GM23338 (cell line): ENCODE measurements around the gene SMYD3. TPM values are rescaled to one million over a fixed set of nuclear protein-coding genes. Genes with fewer than 3 reads are reported as not detected.

ENCODE experiments used
- ATAC-seq: fragments of 200-7000 bp; cut with Tn5 transposase; 3 replicates; pipeline ENCODE4 v1.9.1; 2020
- DNase-seq: peaks from one replicate; pipeline ENCODE4 v3.0.0-alpha.2; 2015; ENCODE audit warnings: low spot score
- H2AFZ ChIP-seq: fragments of 200-600 bp; sonication (generic); 2 replicates; pipeline ENCODE4 v1.8.0; 2016; ENCODE audit warnings: antibody characterized with exemption, mild to moderate bottlenecking, moderate library complexity
- H3F3A ChIP-seq: fragments of 200-600 bp; sonication (generic); replicated peaks from 2 replicates; pipeline ENCODE4 v1.8.0; 2017; ENCODE audit warnings: antibody characterized with exemption, mixed run types, low read depth
- H3K27ac ChIP-seq: fragments of 200-600 bp; sonication (generic); 2 replicates; pipeline ENCODE4 v1.6.1; 2016; ENCODE audit warnings: low read depth
- H3K27me3 ChIP-seq: fragments of 200-600 bp; sonication (generic); 2 replicates; pipeline ENCODE4 v1.8.0; 2016; ENCODE audit warnings: mild to moderate bottlenecking, mixed run types, moderate library complexity; ENCODE audit not compliant: insufficient read depth
- H3K36me3 ChIP-seq: fragments of 200-600 bp; sonication (generic); 2 replicates; pipeline ENCODE4 v1.8.0; 2016; ENCODE audit warnings: mild to moderate bottlenecking; ENCODE audit not compliant: insufficient read depth
- H3K4me1 ChIP-seq: fragments of 200-600 bp; sonication (generic); 2 replicates; pipeline ENCODE4 v1.8.0; 2016; ENCODE audit warnings: mild to moderate bottlenecking, moderate library complexity; ENCODE audit not compliant: insufficient read depth
- H3K4me2 ChIP-seq: fragments of 200-600 bp; sonication (generic); 2 replicates; pipeline ENCODE4 v1.7.1; 2017; ENCODE audit warnings: mixed run types
- H3K4me3 ChIP-seq: fragments of 200-600 bp; sonication (generic); 2 replicates; pipeline ENCODE4 v1.6.1; 2016; ENCODE audit warnings: mixed run types
- H3K79me2 ChIP-seq: fragments of 200-600 bp; sonication (generic); replicated peaks from 2 replicates; pipeline ENCODE4 v1.8.0; 2017; ENCODE audit warnings: mild to moderate bottlenecking; ENCODE audit not compliant: insufficient read depth
- H3K9me2 ChIP-seq: fragments of 200-600 bp; sonication (generic); 2 replicates; pipeline ENCODE4 v1.8.0; 2017; ENCODE audit not compliant: insufficient read depth
- H4K20me1 ChIP-seq: fragments of 200-600 bp; sonication (generic); replicated peaks from 2 replicates; pipeline ENCODE4 v1.8.0; 2017; ENCODE audit warnings: mild to moderate bottlenecking; ENCODE audit not compliant: insufficient read depth
- H3K27ac Mint-ChIP-seq: 2 replicates; pipeline ENCODE4 v1.8.0; 2020; ENCODE audit warnings: inconsistent platforms, mild to moderate bottlenecking, moderate library complexity, mixed read lengths
- H3K27me3 Mint-ChIP-seq: 3 replicates; pipeline ENCODE4 v1.8.0; 2022; ENCODE audit warnings: low read depth, mild to moderate bottlenecking, moderate library complexity, mixed read lengths, inconsistent platforms; ENCODE audit not compliant: insufficient read depth, poor library complexity
- H3K36me3 Mint-ChIP-seq: 3 replicates; pipeline ENCODE4 v1.8.0; 2021; ENCODE audit warnings: low read depth, mild to moderate bottlenecking, inconsistent platforms, moderate library complexity, mixed read lengths
- H3K4me1 Mint-ChIP-seq: 3 replicates; pipeline ENCODE4 v1.8.0; 2020; ENCODE audit warnings: mild to moderate bottlenecking, inconsistent platforms, mixed read lengths
- H3K4me3 Mint-ChIP-seq: 3 replicates; pipeline ENCODE4 v1.8.0; 2021; ENCODE audit warnings: moderate library complexity, mild to moderate bottlenecking, inconsistent platforms, mixed read lengths
- H3K9me3 Mint-ChIP-seq: 3 replicates; pipeline ENCODE4 v1.8.0; 2020; ENCODE audit warnings: moderate library complexity, mild to moderate bottlenecking, inconsistent platforms, mixed read lengths
- CREB1 ChIP-seq: fragments of 250-450 bp; sonication (Bioruptor Pico); IDR thresholded peaks from 2 replicates; pipeline ENCODE4 v1.5.0; 2020; ENCODE audit warnings: low read depth, mild to moderate bottlenecking, moderate library complexity
- CTCF ChIP-seq, 2 experiments: fragments of 200-600 bp in 1 of 2; sonication (generic) in 1 of 2; conservative IDR thresholded peaks; 2 replicates each; pipeline versions ENCODE4 v1.5.1 to v1.6.1; 2016 to 2017; ENCODE audit warnings: antibody characterized with exemption in 2 of 2, low read depth in 2 of 2, mild to moderate bottlenecking in 2 of 2, moderate library complexity in 1 of 2
- ETS1 ChIP-seq: IDR thresholded peaks from 2 replicates; pipeline ENCODE4 v1.6.1; 2016; ENCODE audit warnings: antibody characterized with exemption
- EZH2 ChIP-seq: fragments of 200-600 bp; sonication (generic); IDR thresholded peaks from one replicate; pipeline ENCODE4 v1.8.0; 2017; ENCODE audit warnings: antibody characterized with exemption, mild to moderate bottlenecking, low read depth; ENCODE audit not compliant: unreplicated experiment
- EZH2phosphoT487 ChIP-seq: fragments of 200-600 bp; sonication (generic); IDR thresholded peaks from one replicate; pipeline ENCODE4 v1.8.1; 2018; ENCODE audit warnings: antibody characterized with exemption; ENCODE audit not compliant: unreplicated experiment
- JUNB ChIP-seq: IDR thresholded peaks from one replicate; pipeline ENCODE4 v1.6.1; 2016; ENCODE audit warnings: antibody characterized with exemption; ENCODE audit not compliant: unreplicated experiment
- NANOG ChIP-seq: IDR thresholded peaks from 2 replicates; pipeline ENCODE4 v1.6.1; 2016; ENCODE audit warnings: antibody characterized with exemption, borderline replicate concordance
- POLR2AphosphoS5 ChIP-seq: IDR thresholded peaks from 2 replicates; pipeline ENCODE4 v1.6.1; 2016; ENCODE audit warnings: antibody characterized with exemption, low read depth
- REST ChIP-seq: IDR thresholded peaks from one replicate; pipeline ENCODE4 v1.6.1; 2018; ENCODE audit warnings: antibody characterized with exemption; ENCODE audit not compliant: unreplicated experiment
- STAT1 ChIP-seq: IDR thresholded peaks from one replicate; pipeline ENCODE4 v1.6.1; 2016; ENCODE audit warnings: antibody characterized with exemption; ENCODE audit not compliant: unreplicated experiment
- ZNF114 ChIP-seq: fragments of 250-450 bp; sonication (Bioruptor Pico); IDR thresholded peaks from 2 replicates; pipeline ENCODE4 v1.5.0; 2020; ENCODE audit warnings: mild to moderate bottlenecking, moderate library complexity
- ZNF331 ChIP-seq: fragments of 250-450 bp; sonication (Bioruptor Pico); IDR thresholded peaks from 2 replicates; pipeline ENCODE4 v1.5.0; 2020; ENCODE audit warnings: low read depth, mild to moderate bottlenecking, moderate library complexity
- ZNF462 ChIP-seq: fragments of 250-450 bp; sonication (Bioruptor Pico); IDR thresholded peaks from 2 replicates; pipeline ENCODE4 v1.5.0; 2020; ENCODE audit warnings: mild to moderate bottlenecking, moderate library complexity
- polyA plus RNA-seq: library from polyadenylated mRNA; unstranded; fragments of >200 nt; fragmentation: Nextera tagmentation; extraction: Ambion mirVana; gene quantifications from 2 replicates; pipeline ENCODE4 v1.2.1, GENCODE V29; 2016
- total RNA-seq: library from RNA; depleted of rRNA; stranded (reverse); fragments of >200 nt; shearing (Covaris generic); gene quantifications from 2 replicates; pipeline ENCODE4 v1.2.3, GENCODE V29; 2014

The SMYD3 gene
- total and polyA plus RNA-seq, 2 experiments from 2014 or later, result 31.8 to 34.4 TPM

- Histone ChIP-seq H2AFZ (no peak overlapping the region), H3K79me2 (peaks cover 8% of the 10 kb centered on the region), H3F3A (no peaks in the 10 kb centered on the region), H4K20me1 (no peaks in the 10 kb centered on the region), H3K4me1 (no peaks in the 10 kb centered on the region), H3K9me2 (no peaks in the 10 kb centered on the region), H3K27ac (no peak overlapping the region), H3K27me3 (no peaks in the 10 kb centered on the region), H3K4me2 (no peak overlapping the region), H3K4me3 (no peak overlapping the region), H3K36me3 (no peaks in the 10 kb centered on the region)
- DNase-seq, result no peak
- Mint-ChIP-seq H3K36me3 (peaks cover 14% of the 10 kb centered on the region; the same call in 2 of the 3 replicates), H3K27ac (no peak overlapping the region), H3K4me3 (no peak overlapping the region), H3K27me3 (peaks cover 1% of the 10 kb centered on the region), H3K4me1 (no peaks in the 10 kb centered on the region; the same call in 2 of the 3 replicates), H3K9me3 (no peaks in the 10 kb centered on the region; the same call in 2 of the 3 replicates)
- no peak for TF ChIP-seq ZNF331 (CRISPR knock-in tag)
- TF ChIP-seq CREB1 (CRISPR knock-in tag), result no peak
- TF ChIP-seq JUNB, result no peak
- TF ChIP-seq EZH2phosphoT487, result no peak
- TF ChIP-seq POLR2AphosphoS5, result no peak
- no peak for TF ChIP-seq ETS1
- TF ChIP-seq STAT1, result no peak
- no peak for TF ChIP-seq ZNF462 (CRISPR knock-in tag)
- TF ChIP-seq CTCF (conservative IDR thresholded peaks at IDR 0.05; ENCODE audit: low read depth in 2 of 2), result no peak
- no peak for TF ChIP-seq EZH2
- no peak for TF ChIP-seq NANOG
- TF ChIP-seq ZNF114, result no peak
- TF ChIP-seq REST, result no peak
- ATAC-seq, result no peak
These were observed 90.8 kb downstream of the SMYD3 start for GRCh38 chr1:246416261-246416660.
